ENCODE data around the gene ZDHHC13.

ZDHHC13 gene

DNA sequence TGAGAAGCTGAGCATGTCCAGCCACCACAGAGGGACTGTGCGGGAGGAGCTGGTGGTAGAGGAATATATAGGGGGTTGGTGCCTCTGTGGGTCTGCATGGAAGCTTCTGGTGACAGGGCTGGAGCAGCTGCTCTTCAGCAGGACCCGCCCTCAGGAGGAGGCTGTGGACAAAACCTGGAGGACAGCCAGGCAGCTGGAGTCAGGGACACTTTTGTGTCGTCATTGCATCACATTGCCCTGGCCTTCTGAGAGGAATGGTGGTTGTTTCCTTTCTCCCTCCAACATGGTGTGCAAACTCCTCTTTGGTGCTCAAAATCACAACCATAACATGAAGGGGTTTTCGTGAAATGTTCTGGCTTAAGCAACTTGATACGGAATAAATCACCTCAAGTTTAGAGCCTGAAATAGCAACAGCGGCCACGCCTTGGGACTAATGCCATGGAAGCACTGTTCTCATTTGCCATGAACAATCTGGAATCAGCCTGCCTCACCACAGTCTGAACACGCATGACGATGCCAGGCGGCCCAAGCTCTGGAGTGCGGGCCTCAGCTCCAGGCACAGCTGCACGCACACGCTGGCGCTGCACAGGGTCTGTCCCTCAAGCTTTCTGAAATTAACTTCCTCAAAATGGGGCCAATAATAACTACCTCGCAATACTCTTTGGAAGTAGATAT, 102.0 kb downstream of the ZDHHC13 start:
- H2BK120ac ChIP-seq (ENCODE audit: insufficient read depth, low read length, poor library complexity), result no peak overlapping the region

DNA sequence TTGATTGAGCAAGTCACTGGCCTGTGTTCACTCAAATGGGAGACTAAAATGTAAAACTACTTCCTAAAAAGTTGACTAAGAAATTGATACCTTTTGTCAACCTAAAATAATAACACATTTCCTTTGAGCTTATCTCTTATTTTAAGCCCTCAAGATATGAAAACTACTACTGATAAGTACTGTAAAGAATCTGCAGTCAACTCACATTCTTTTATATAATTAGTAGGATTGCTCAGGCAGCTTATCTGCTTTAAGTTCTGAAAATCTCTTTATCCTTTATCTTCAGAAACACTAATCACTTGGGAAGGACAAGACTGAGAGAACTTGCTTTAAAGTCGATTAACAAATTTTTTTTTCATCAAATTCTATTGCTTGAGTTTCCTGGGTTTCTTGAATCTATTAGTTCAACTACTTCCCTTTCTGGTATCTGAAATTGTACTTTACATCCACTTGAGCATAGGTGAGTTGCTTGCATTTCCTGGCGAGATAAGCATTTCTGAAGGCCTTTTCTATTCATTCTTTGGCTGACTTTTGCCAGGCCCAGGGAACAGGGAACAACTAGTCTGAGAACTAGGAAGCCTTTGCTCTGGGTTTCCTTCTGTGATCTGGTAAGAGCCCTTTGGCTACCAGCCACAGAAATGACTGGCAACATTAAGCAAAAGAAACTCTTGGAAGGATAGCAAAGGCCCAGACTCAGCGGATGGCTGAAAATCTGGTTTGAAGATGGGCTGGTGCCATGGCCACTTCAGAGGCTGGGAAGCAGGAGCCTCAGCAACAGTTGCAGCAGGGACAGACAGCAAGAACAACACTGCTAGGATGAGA, 104.1 kb downstream of the ZDHHC13 start:
- Histone ChIP-seq H2BK5ac (ENCODE audit: low read depth, low read length, poor library complexity) (no peak overlapping the region), H3K79me2 (ENCODE audit: control insufficient read depth, insufficient read depth, low read length, poor library complexity) (no peaks in the 10 kb centered on the region), H3K4ac (ENCODE audit: low read depth, low read length) (no peak overlapping the region), H3K27me3 (ENCODE audit: insufficient read depth, low read length) (no peaks in the 10 kb centered on the region), H2AFZ (ENCODE audit: insufficient read depth, low read length, poor library complexity) (no peak overlapping the region), H4K12ac (ENCODE audit: low read depth, low read length) (no peak overlapping the region), H3K36me3 (ENCODE audit: control insufficient read depth in 1 of 2, insufficient read depth in 2 of 2, low read length in 2 of 2) (peaks cover 9 to 19% of the 10 kb centered on the region in 2 experiments), H2BK120ac (ENCODE audit: insufficient read depth, low read length, poor library complexity) (no peak overlapping the region), H3K18ac (ENCODE audit: low read length) (no peak overlapping the region), H3K4me3 (ENCODE audit: low read depth, low read length) (no peak overlapping the region), H3K9me3 (ENCODE audit: insufficient read depth, low read depth, low read length) (peaks cover 3% of the 10 kb centered on the region), H3K27ac (ENCODE audit: low read depth, low read length) (no peak overlapping the region), H4K91ac (ENCODE audit: low read depth, low read length) (no peak overlapping the region), H3K23ac (ENCODE audit: low read length) (no peak overlapping the region), H3K9ac (ENCODE audit: low read length) (no peak overlapping the region), H3K4me1 (ENCODE audit: control insufficient read depth in 1 of 2, insufficient read depth in 2 of 2, low read length in 2 of 2) (peaks cover 0 to 5% of the 10 kb centered on the region in 2 experiments), H4K8ac (ENCODE audit: low read depth, low read length) (no peak overlapping the region), H2BK12ac (ENCODE audit: low read length) (no peak overlapping the region), H3K79me1 (ENCODE audit: low read length) (no peaks in the 10 kb centered on the region), H3K14ac (ENCODE audit: low read length) (no peak overlapping the region), H2AK5ac (ENCODE audit: low read length) (no peak overlapping the region), H3K4me2 (ENCODE audit: low read length) (no peak overlapping the region)
- no CpG with 5 or more reads among the region's 3 CpGs for WGBS (ENCODE audit: extremely low coverage, insufficient coverage, insufficient read length)
- peak; percentile 14 to 80 for DNase-seq

More for the DNA sequence above, 102.0 kb downstream of the ZDHHC13 start:
- Histone ChIP-seq H4K8ac (ENCODE audit: low read depth, low read length) (no peak overlapping the region), H2BK12ac (ENCODE audit: low read length) (no peak overlapping the region), H2AK5ac (ENCODE audit: low read length) (no peak overlapping the region), H2AFZ (ENCODE audit: insufficient read depth, low read length, poor library complexity) (no peak overlapping the region), H3K79me1 (ENCODE audit: low read length) (no peaks in the 10 kb centered on the region), H2BK5ac (ENCODE audit: low read depth, low read length, poor library complexity) (no peak overlapping the region), H3K27me3 (ENCODE audit: insufficient read depth, low read length) (no peaks in the 10 kb centered on the region), H3K9me3 (ENCODE audit: insufficient read depth, low read depth, low read length) (peaks cover 3% of the 10 kb centered on the region), H4K12ac (ENCODE audit: low read depth, low read length) (no peak overlapping the region), H3K18ac (ENCODE audit: low read length) (no peak overlapping the region), H3K27ac (ENCODE audit: low read depth, low read length) (no peak overlapping the region), H3K79me2 (ENCODE audit: control insufficient read depth, insufficient read depth, low read length, poor library complexity) (no peaks in the 10 kb centered on the region), H3K4ac (ENCODE audit: low read depth, low read length) (no peak overlapping the region), H3K14ac (ENCODE audit: low read length) (no peak overlapping the region), H3K36me3 (ENCODE audit: control insufficient read depth in 1 of 2, insufficient read depth in 2 of 2, low read length in 2 of 2) (peaks cover 3 to 6% of the 10 kb centered on the region in 2 experiments), H4K91ac (ENCODE audit: low read depth, low read length) (no peak overlapping the region), H3K9ac (ENCODE audit: low read length) (no peak overlapping the region), H3K4me2 (ENCODE audit: low read length) (no peak overlapping the region), H3K4me3 (ENCODE audit: low read depth, low read length) (no peak overlapping the region), H3K23ac (ENCODE audit: low read length) (no peak overlapping the region), H3K4me1 (ENCODE audit: control insufficient read depth in 1 of 2, insufficient read depth in 2 of 2, low read length in 2 of 2) (peaks cover 0 to 5% of the 10 kb centered on the region in 2 experiments)
- DNase-seq, result no peak
- no CpG with 5 or more reads among the region's 15 CpGs for WGBS (ENCODE audit: extremely low coverage, insufficient coverage, insufficient read length)

DNA sequence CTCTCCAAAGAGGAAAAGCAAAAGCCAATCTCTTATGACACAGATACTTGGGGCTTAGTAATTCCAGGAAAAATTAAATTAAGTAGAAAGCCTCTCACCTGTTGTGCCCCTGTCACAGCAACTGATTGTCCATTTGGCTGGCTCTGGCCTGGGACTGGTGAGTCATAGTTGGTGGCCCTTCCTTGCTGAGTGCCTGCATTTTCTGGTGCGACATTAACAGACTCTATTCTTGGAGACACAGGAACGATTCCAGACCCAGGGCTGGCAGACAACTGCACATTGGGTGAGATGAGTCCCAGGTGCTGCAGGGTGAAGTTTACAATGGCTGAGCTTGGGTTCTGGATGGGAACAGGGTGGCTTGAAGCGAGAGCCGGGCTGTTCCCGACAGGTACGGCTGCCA, 108.2 kb downstream of the ZDHHC13 start:
- H3K79me2 ChIP-seq (ENCODE audit: control insufficient read depth, insufficient read depth, low read length, poor library complexity), result no peaks in the 10 kb centered on the region
- no peak overlapping the region for H2BK120ac ChIP-seq (ENCODE audit: insufficient read depth, low read length, poor library complexity)
- H3K14ac ChIP-seq (ENCODE audit: low read length), result no peak overlapping the region
- no peaks in the 10 kb centered on the region for H3K27me3 ChIP-seq (ENCODE audit: insufficient read depth, low read length)
- no peak overlapping the region for H4K91ac ChIP-seq (ENCODE audit: low read depth, low read length)
- DNase-seq, result no peak
- no peak overlapping the region for H2BK12ac ChIP-seq (ENCODE audit: low read length)
- H4K8ac ChIP-seq (ENCODE audit: low read depth, low read length), result no peak overlapping the region
- H3K9ac ChIP-seq (ENCODE audit: low read length), result no peak overlapping the region
- H3K27ac ChIP-seq (ENCODE audit: low read depth, low read length), result no peak overlapping the region
- no CpG with 5 or more reads among the region's 6 CpGs for WGBS (ENCODE audit: extremely low coverage, insufficient coverage, insufficient read length)
- H2BK5ac ChIP-seq (ENCODE audit: low read depth, low read length, poor library complexity), result no peak overlapping the region
- peaks cover 14 to 25% of the 10 kb centered on the region in 2 experiments for H3K36me3 ChIP-seq (ENCODE audit: control insufficient read depth in 1 of 2, insufficient read depth in 2 of 2, low read length in 2 of 2)
- no peak overlapping the region for H2AFZ ChIP-seq (ENCODE audit: insufficient read depth, low read length, poor library complexity)
- H3K4me1 ChIP-seq (ENCODE audit: control insufficient read depth in 1 of 2, insufficient read depth in 2 of 2, low read length in 2 of 2), result peaks cover 0 to 5% of the 10 kb centered on the region in 2 experiments
- no peaks in the 10 kb centered on the region for H3K79me1 ChIP-seq (ENCODE audit: low read length)
- no peak overlapping the region for H3K4me2 ChIP-seq (ENCODE audit: low read length)
- no peak overlapping the region for H3K4me3 ChIP-seq (ENCODE audit: low read depth, low read length)
- H3K18ac ChIP-seq (ENCODE audit: low read length), result no peak overlapping the region
- H3K23ac ChIP-seq (ENCODE audit: low read length), result no peak overlapping the region
- no peak overlapping the region for H2AK5ac ChIP-seq (ENCODE audit: low read length)
- H4K12ac ChIP-seq (ENCODE audit: low read depth, low read length), result no peak overlapping the region
- H3K9me3 ChIP-seq (ENCODE audit: insufficient read depth, low read depth, low read length), result peaks cover 3% of the 10 kb centered on the region
- H3K4ac ChIP-seq (ENCODE audit: low read depth, low read length), result no peak overlapping the region

DNA sequence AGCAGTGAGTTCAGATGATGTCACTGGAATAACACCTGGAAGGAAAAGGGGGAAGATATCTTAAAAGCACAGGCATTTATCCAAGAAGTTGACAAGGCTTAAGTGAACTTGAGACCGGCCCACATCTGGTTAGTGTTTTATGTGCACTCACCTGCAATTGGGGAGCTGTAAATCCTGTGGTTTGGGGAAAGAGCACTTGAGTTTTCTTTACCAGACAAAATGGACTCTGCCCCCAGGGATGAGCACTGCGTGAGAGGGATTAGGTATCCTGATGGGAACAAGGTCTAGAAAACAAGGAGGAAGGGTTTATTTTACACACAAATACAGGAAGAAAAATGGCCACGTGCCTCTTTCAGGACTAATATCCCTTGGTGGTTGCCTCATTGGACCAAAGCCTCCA, 108.6 kb downstream of the ZDHHC13 start:
- no peak overlapping the region for H3K4me3 ChIP-seq (ENCODE audit: low read depth, low read length)
- H3K79me2 ChIP-seq (ENCODE audit: control insufficient read depth, insufficient read depth, low read length, poor library complexity), result no peaks in the 10 kb centered on the region
- H3K9ac ChIP-seq (ENCODE audit: low read length), result no peak overlapping the region
- H3K79me1 ChIP-seq (ENCODE audit: low read length), result no peaks in the 10 kb centered on the region
- H3K36me3 ChIP-seq (ENCODE audit: control insufficient read depth in 1 of 2, insufficient read depth in 2 of 2, low read length in 2 of 2), result peaks cover 14 to 25% of the 10 kb centered on the region in 2 experiments
- H2AK5ac ChIP-seq (ENCODE audit: low read length), result no peak overlapping the region
- H3K27ac ChIP-seq (ENCODE audit: low read depth, low read length), result no peak overlapping the region
- no peaks in the 10 kb centered on the region for H3K27me3 ChIP-seq (ENCODE audit: insufficient read depth, low read length)
- H3K18ac ChIP-seq (ENCODE audit: low read length), result no peak overlapping the region
- no peak overlapping the region for H4K8ac ChIP-seq (ENCODE audit: low read depth, low read length)
- H3K9me3 ChIP-seq (ENCODE audit: insufficient read depth, low read depth, low read length), result peaks cover 3% of the 10 kb centered on the region
- H2BK120ac ChIP-seq (ENCODE audit: insufficient read depth, low read length, poor library complexity), result no peak overlapping the region
- H3K14ac ChIP-seq (ENCODE audit: low read length), result no peak overlapping the region
- DNase-seq, result no peak
- peaks cover 0 to 5% of the 10 kb centered on the region in 2 experiments for H3K4me1 ChIP-seq (ENCODE audit: control insufficient read depth in 1 of 2, insufficient read depth in 2 of 2, low read length in 2 of 2)
- no peak overlapping the region for H3K4ac ChIP-seq (ENCODE audit: low read depth, low read length)
- H4K91ac ChIP-seq (ENCODE audit: low read depth, low read length), result no peak overlapping the region
- H2BK5ac ChIP-seq (ENCODE audit: low read depth, low read length, poor library complexity), result no peak overlapping the region
- no peak overlapping the region for H3K4me2 ChIP-seq (ENCODE audit: low read length)
- WGBS (ENCODE audit: extremely low coverage, insufficient coverage, insufficient read length), result no CpG with 5 or more reads among the region's 3 CpGs
- no peak overlapping the region for H4K12ac ChIP-seq (ENCODE audit: low read depth, low read length)
- no peak overlapping the region for H2AFZ ChIP-seq (ENCODE audit: insufficient read depth, low read length, poor library complexity)
- H3K23ac ChIP-seq (ENCODE audit: low read length), result no peak overlapping the region
- H2BK12ac ChIP-seq (ENCODE audit: low read length), result no peak overlapping the region
